NB4 (cell line): ENCODE measurements around the gene ZNF800.

Experiments used
- CTCF ChIP-seq: IDR thresholded peaks from one replicate; pipeline ENCODE4 v1.5.1; 2012; ENCODE audit warnings: low read depth, low read length
- POLR2A ChIP-seq: IDR thresholded peaks from 2 replicates; pipeline ENCODE4 v1.6.1; 2011; ENCODE audit warnings: mild to moderate bottlenecking; ENCODE audit not compliant: insufficient read length; ENCODE audit errors: extremely low read depth

GRCh38 chr7:127353897-127354296 is 38.6 kb downstream of the ZNF800 start:
- TF ChIP-seq POLR2A = no peak
- no peak for TF ChIP-seq CTCF
